Lung (tissue), 12 donors: Measurements from ENCODE around the gene KIF1C. TPM values are rescaled to one million over a fixed set of nuclear protein-coding genes. Genes with fewer than 3 reads are reported as not detected.

ENCODE experiments used
- ATAC-seq: fragments of 200-7000 bp; cut with Tn5 transposase; one replicate; pipeline ENCODE4 v1.9.1; 2020; ENCODE audit warnings: moderate number of reproducible peaks; ENCODE audit not compliant: insufficient read depth, low FRiP score
- DNase-seq, 3 donors: peaks; one replicate each; pipeline ENCODE4 v3.0.0-alpha.2; 2013 to 2017
- H3K27ac ChIP-seq, 2 donors: one replicate each; pipeline ENCODE4 v1.5.1; 2013; ENCODE audit warnings: mild to moderate bottlenecking in 2 of 2, moderate library complexity in 2 of 2, control low read depth in 1 of 2, inconsistent platforms in 1 of 2, low read depth in 1 of 2, low read length in 1 of 2
- H3K27me3 ChIP-seq, 3 donors: one replicate each; pipeline ENCODE4 v1.5.1; 2013; ENCODE audit warnings: low read length in 2 of 3; ENCODE audit not compliant: control insufficient read depth in 3 of 3, insufficient read depth in 3 of 3
- H3K36me3 ChIP-seq, 4 donors: one replicate each; pipeline ENCODE4 v1.5.1; 2013; ENCODE audit warnings: low read length in 4 of 4, mild to moderate bottlenecking in 1 of 4, moderate library complexity in 1 of 4; ENCODE audit not compliant: control insufficient read depth in 4 of 4, insufficient read depth in 4 of 4
- H3K4me1 ChIP-seq, 5 donors: one replicate each; pipeline ENCODE4 v1.5.1; 2013; ENCODE audit warnings: low read length in 5 of 5, mild to moderate bottlenecking in 2 of 5, moderate library complexity in 1 of 5; ENCODE audit not compliant: control insufficient read depth in 5 of 5, insufficient read depth in 5 of 5
- H3K4me3 ChIP-seq: one replicate; pipeline ENCODE4 v1.5.1; 2013; ENCODE audit warnings: mild to moderate bottlenecking, control low read depth, moderate library complexity
- H3K9ac ChIP-seq, 2 donors: one replicate each; pipeline ENCODE4 v1.5.1; 2013; ENCODE audit warnings: low read length in 2 of 2, control low read depth in 1 of 2; ENCODE audit not compliant: insufficient read depth in 1 of 2
- H3K9me3 ChIP-seq, 4 donors: one replicate each; pipeline ENCODE4 v1.5.1; 2013; ENCODE audit warnings: low read length in 3 of 4, mild to moderate bottlenecking in 1 of 4, moderate library complexity in 1 of 4; ENCODE audit not compliant: control insufficient read depth in 4 of 4, insufficient read depth in 3 of 4
- WGBS, 2 donors: extraction: QIAGEN DNeasy Blood & Tissue Kit; methylation state at CpG; one replicate each; pipeline ENCODE4 v1.1.7; 2013; 5-methylcytosine and 5-hydroxymethylcytosine counted together
- polyA plus RNA-seq, 2 donors: library from polyadenylated mRNA; stranded (reverse); fragments of 200-250 nt; gene quantifications; one replicate each; pipeline ENCODE4 v1.2.1, GENCODE V29; 2013
- total RNA-seq, 2 donors: library from RNA; depleted of rRNA in 1 of 2; stranded (reverse); fragments of >200 nt in 1 of 2; gene quantifications; one replicate each; pipeline ENCODE4 v1.2.1, GENCODE V29; 2014 to 2021
- TF ChIP-seq, protein P1 (sequence below): IDR thresholded peaks from 2 replicates; pipeline ENCODE4 v1.5.1; 2012; ENCODE audit warnings: mild to moderate bottlenecking; ENCODE audit errors: control extremely low read depth, extremely low read depth
- donor health status: control.
- donor health status: control.
- donor health status: Bipolar disorder and iron deficiency.
- donor health status: healthy.
- donor health status: DM: yes; HTN: yes; CAD: no.

The KIF1C gene
- total and polyA plus RNA-seq, 4 donors = 48.0 to 190 (median 75.8) TPM

DNA sequence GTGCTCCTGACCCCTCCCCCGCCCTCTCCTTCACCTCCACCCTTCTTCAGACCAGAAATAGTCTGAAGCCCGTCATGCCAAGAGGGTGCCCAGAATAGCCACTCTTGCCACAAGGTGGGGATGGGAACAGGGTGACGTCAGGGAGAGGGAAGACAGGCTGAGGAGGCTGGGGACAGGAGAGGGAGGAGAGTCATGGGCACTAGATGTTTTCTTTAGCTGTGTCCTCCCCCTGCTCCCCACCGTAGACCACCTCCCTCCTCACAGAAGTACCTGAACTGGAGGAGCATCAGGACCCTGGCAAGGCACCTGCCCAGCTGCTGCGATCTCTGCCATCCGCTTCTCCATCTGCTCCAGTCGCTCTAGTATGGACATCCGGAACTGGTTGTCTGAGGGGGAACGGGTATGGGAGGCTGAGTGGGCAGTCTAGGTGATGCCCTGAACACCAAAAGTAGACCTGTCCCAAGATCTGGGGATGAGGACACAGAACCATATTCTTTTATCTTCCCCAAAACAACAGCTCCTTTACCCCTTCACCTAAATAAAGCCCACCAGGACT, 23.6 kb upstream of the KIF1C start:
- no peak for ATAC-seq
- TF ChIP-seq, protein P1, sequence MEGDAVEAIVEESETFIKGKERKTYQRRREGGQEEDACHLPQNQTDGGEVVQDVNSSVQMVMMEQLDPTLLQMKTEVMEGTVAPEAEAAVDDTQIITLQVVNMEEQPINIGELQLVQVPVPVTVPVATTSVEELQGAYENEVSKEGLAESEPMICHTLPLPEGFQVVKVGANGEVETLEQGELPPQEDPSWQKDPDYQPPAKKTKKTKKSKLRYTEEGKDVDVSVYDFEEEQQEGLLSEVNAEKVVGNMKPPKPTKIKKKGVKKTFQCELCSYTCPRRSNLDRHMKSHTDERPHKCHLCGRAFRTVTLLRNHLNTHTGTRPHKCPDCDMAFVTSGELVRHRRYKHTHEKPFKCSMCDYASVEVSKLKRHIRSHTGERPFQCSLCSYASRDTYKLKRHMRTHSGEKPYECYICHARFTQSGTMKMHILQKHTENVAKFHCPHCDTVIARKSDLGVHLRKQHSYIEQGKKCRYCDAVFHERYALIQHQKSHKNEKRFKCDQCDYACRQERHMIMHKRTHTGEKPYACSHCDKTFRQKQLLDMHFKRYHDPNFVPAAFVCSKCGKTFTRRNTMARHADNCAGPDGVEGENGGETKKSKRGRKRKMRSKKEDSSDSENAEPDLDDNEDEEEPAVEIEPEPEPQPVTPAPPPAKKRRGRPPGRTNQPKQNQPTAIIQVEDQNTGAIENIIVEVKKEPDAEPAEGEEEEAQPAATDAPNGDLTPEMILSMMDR = no peak
- H3K9ac ChIP-seq = no peak overlapping the region
- 84 to 85% methylated on average over 9 of the region's 9 CpGs for WGBS, 2 donors
- H3K4me1 ChIP-seq = peaks cover 0 to 9% (median 4%) of the 10 kb centered on the region in 5 donors
- no peaks in the 10 kb centered on the region for H3K27me3 ChIP-seq
- H3K4me3 ChIP-seq = no peak overlapping the region
- no peak for DNase-seq
- H3K27ac ChIP-seq = peak overlapping the region in 1 of 2 donors; percentile 69
- no peaks in the 10 kb centered on the region for H3K9me3 ChIP-seq
- H3K36me3 ChIP-seq = peaks cover 13 to 62% (median 31%) of the 10 kb centered on the region in 4 donors

DNA sequence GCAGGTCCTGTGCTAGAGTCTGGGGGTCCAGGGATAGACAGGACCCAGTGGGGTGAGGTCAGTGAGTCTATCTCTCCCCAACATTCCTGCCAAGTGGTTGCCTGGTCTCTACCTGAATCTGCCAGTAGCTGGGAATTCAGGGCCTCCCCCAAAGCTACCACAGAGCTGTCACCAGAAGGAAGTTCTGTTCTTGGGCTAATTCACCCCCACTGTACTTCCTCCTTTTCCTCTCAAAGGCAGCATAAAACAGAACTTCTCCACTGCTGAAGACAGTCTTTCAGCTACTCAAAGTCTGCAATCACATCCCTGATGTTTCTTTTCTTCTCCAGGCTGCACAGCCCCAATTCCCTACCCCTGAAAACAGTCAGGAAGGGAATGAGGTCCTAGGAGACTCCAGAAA, 19.0 kb upstream of the KIF1C start:
- Histone ChIP-seq H3K4me1 (peaks cover 2 to 6% (median 4%) of the 10 kb centered on the region in 5 donors), H3K36me3 (peaks cover 14 to 45% (median 29%) of the 10 kb centered on the region in 4 donors), H3K9ac (no peak overlapping the region), H3K27me3 (no peaks in the 10 kb centered on the region), H3K9me3 (no peaks in the 10 kb centered on the region), H3K27ac (no peak overlapping the region), H3K4me3 (no peak overlapping the region)
- DNase-seq (no peak), ATAC-seq (no peak)
- TF ChIP-seq, protein P1 = no peak

DNA sequence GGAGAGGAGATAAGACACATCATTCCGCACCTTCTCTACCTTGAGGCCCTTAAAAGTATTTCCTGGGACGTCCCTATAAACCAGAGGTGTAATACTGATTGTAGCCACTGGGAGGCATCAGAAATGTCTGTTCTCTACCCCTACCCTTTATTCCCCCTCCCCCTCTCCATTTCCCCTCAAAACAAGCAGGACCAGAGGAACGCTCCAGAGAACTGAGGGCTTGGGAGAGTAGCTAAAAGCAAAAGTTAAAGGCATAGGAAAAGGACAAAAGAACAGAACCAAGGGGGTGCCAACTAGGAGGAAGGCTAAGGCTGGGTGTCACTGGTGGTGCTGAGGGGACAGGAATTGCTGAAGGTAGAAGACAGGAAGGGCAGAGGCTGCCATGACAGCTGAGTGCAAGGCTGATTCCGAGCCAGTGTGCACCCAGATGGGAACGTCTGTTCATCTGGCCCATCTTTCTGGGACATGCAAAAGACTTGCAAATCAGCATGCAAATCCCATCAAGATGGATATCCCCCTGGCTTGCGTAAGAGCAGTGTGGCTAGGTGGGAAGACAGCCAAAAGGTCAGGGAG, 17.0 kb upstream of the KIF1C start:
- Histone ChIP-seq H3K4me1 (peaks cover 0 to 6% (median 3%) of the 10 kb centered on the region in 5 donors), H3K36me3 (peaks cover 14 to 36% (median 27%) of the 10 kb centered on the region in 4 donors), H3K27me3 (no peaks in the 10 kb centered on the region), H3K27ac (no peak overlapping the region), H3K9me3 (no peaks in the 10 kb centered on the region), H3K9ac (no peak overlapping the region), H3K4me3 (no peak overlapping the region)
- DNase-seq (peak; percentile 46 to 86 (median 82)), ATAC-seq (no peak)
- whole genome bisulfite sequencing, 2 donors = 40% methylated on average over 6 of the region's 6 CpGs
- TF ChIP-seq, protein P1 = peak; percentile 29
